Left lung (tissue), 10 donors: ENCODE results near the gene AP1G2. TPM values are rescaled to one million over a fixed set of nuclear protein-coding genes. Genes with fewer than 3 reads are reported as not detected.

Experiments used
- ATAC-seq: fragments of 200-7000 bp; cut with Tn5 transposase; one replicate; pipeline ENCODE4 v1.9.1; 2020; ENCODE audit warnings: moderate library complexity
- DNase-seq, 4 donors: peaks; one replicate each; pipeline ENCODE4 v3.0.0-alpha.2; 2013 to 2020
- H3K27ac ChIP-seq, 2 donors: fragments of 200-600 bp; sonication (generic) in 1 of 2; one replicate each; pipeline versions ENCODE4 v1.5.0 to v1.8.0; 2020 to 2021
- H3K27me3 ChIP-seq, 2 donors: fragments of 200-600 bp; sonication (generic) in 1 of 2; one replicate each; pipeline versions ENCODE4 v1.5.0 to v1.8.0; 2020 to 2021
- H3K36me3 ChIP-seq, 2 donors: fragments of 200-600 bp; sonication (generic) in 1 of 2; one replicate each; pipeline versions ENCODE4 v1.5.0 to v1.8.0; 2020 to 2021
- H3K4me1 ChIP-seq, 2 donors: fragments of 200-600 bp; one replicate each; pipeline ENCODE4 v1.8.0; 2021
- H3K4me3 ChIP-seq, 2 donors: fragments of 200-600 bp; sonication (generic) in 1 of 2; one replicate each; pipeline versions ENCODE4 v1.5.0 to v1.8.0; 2020 to 2021; ENCODE audit warnings: mild to moderate bottlenecking in 1 of 2
- H3K9me3 ChIP-seq, 2 donors: fragments of 200-600 bp; sonication (generic) in 1 of 2; one replicate each; pipeline versions ENCODE4 v1.5.0 to v1.8.0; 2020 to 2021
- CTCF ChIP-seq, 2 donors: fragments of 200-600 bp; sonication (generic) in 1 of 2; IDR thresholded peaks; one replicate each; pipeline versions ENCODE4 v1.5.0 to v1.8.0; 2021; ENCODE audit warnings: antibody characterized with exemption in 2 of 2
- intact Hi-C, 2 donors: fragments of 100-400 bp; cut with DNase I; formaldehyde crosslinking; loops; one replicate each; pipeline versions ENCODE4 v1.11.2 to v1.14.2; 2022
- polyA plus RNA-seq, 6 donors: library from polyadenylated mRNA; unstranded; fragments of 120-200 nt; gene quantifications; one replicate each; pipeline ENCODE4 v1.2.1, GENCODE V29; 2013; ENCODE audit not compliant: insufficient read length in 6 of 6
- total RNA-seq, 2 donors: library from RNA; stranded (reverse); fragmentation: NEBNext Ultra II Directional; extraction: Animal tissue kit (Norgen Biotek cat#: 25700); gene quantifications; one replicate each; pipeline ENCODE4 v1.2.1, GENCODE V29; 2021
- donor health status: DM: no; HTN: yes; CAD: no.
- donor health status: DM: no; HTN: no; CAD: no.

AP1G2 gene
- total and polyA plus RNA-seq, 8 donors: 60.6 to 121 (median 93.3) TPM

GRCh38 chr14:23544511-23545447 lies 22.8 kb downstream of the AP1G2 start:
- H3K36me3 ChIP-seq: no peaks in the 10 kb centered on the region
- no peak for TF ChIP-seq CTCF (IDR thresholded peaks at IDR 0.05)
- ATAC-seq (no peak), DNase-seq (peak in 1 of 4 donors; percentile 71)
- H3K9me3 ChIP-seq: no peaks in the 10 kb centered on the region
- no peak overlapping the region for H3K27ac ChIP-seq
- no peaks in the 10 kb centered on the region for H3K27me3 ChIP-seq
- intact Hi-C loops: no loop called here
- no peak overlapping the region for H3K4me3 ChIP-seq
- peaks cover 0 to 8% of the 10 kb centered on the region in 2 donors for H3K4me1 ChIP-seq

- H3K36me3 ChIP-seq: no peaks in the 10 kb centered on the region
- H3K27ac ChIP-seq: no peak overlapping the region
- no peak overlapping the region for H3K4me3 ChIP-seq
- intact Hi-C loops: no loop called here
- H3K27me3 ChIP-seq: no peaks in the 10 kb centered on the region
- peaks cover 0 to 8% of the 10 kb centered on the region in 2 donors for H3K4me1 ChIP-seq
- no peaks in the 10 kb centered on the region for H3K9me3 ChIP-seq
- TF ChIP-seq CTCF (IDR thresholded peaks at IDR 0.05): no peak
- no peak for ATAC-seq
- no peak for DNase-seq
Measured at GRCh38 chr14:23543403-23543802, 24.2 kb downstream of the AP1G2 start.

- ATAC-seq (no peak), DNase-seq (no peak)
- peaks cover 0 to 8% of the 10 kb centered on the region in 2 donors for H3K4me1 ChIP-seq
- no peaks in the 10 kb centered on the region for H3K27me3 ChIP-seq
- intact Hi-C loops: no loop called here
- TF ChIP-seq CTCF (IDR thresholded peaks at IDR 0.05): no peak
- no peaks in the 10 kb centered on the region for H3K36me3 ChIP-seq
- no peaks in the 10 kb centered on the region for H3K9me3 ChIP-seq
- H3K4me3 ChIP-seq: no peak overlapping the region
- H3K27ac ChIP-seq: no peak overlapping the region
Measured at GRCh38 chr14:23542261-23542660, 25.3 kb downstream of the AP1G2 start.

- no peak for ATAC-seq
- Histone ChIP-seq H3K27ac (no peak overlapping the region), H3K9me3 (no peaks in the 10 kb centered on the region), H3K36me3 (no peaks in the 10 kb centered on the region), H3K27me3 (no peaks in the 10 kb centered on the region), H3K4me1 (peaks cover 0 to 7% of the 10 kb centered on the region in 2 donors), H3K4me3 (no peak overlapping the region)
- DNase-seq: no peak
- intact Hi-C loops: no loop called here
- TF ChIP-seq CTCF (IDR thresholded peaks at IDR 0.05): no peak
Measured at GRCh38 chr14:23540141-23540469, 27.5 kb downstream of the AP1G2 start.

GRCh38 chr14:23539248-23540140 lies 28.1 kb downstream of the AP1G2 start:
- peak in 2 of 4 donors; percentile 35 to 60 for DNase-seq
- H3K4me1 ChIP-seq: peaks cover 0 to under 1% of the 10 kb centered on the region in 2 donors
- ATAC-seq: peak; percentile 91
- no peaks in the 10 kb centered on the region for H3K27me3 ChIP-seq
- H3K4me3 ChIP-seq: no peak overlapping the region
- no peak overlapping the region for H3K27ac ChIP-seq
- H3K36me3 ChIP-seq: no peaks in the 10 kb centered on the region
- H3K9me3 ChIP-seq: no peaks in the 10 kb centered on the region
- intact Hi-C loops: loop anchor here in 1 of 2 donors (10.0 kb wide), 1 partner anchor 55 kb away; no protein-coding TSS in a partner anchor
- peak; percentile 74 for TF ChIP-seq CTCF (IDR thresholded peaks at IDR 0.05)
